Heart right ventricle (tissue), 16 donors: ENCODE measurements around the gene FAM120B. TPM values are rescaled to one million over a fixed set of nuclear protein-coding genes. Genes with fewer than 3 reads are reported as not detected.

Source experiments
- ATAC-seq, 8 donors: fragments of 200-7000 bp; cut with Tn5 transposase; one replicate each; pipeline ENCODE4 v1.9.1; 2020; ENCODE audit warnings: mild to moderate bottlenecking in 8 of 8, moderate library complexity in 8 of 8, moderate number of reproducible peaks in 1 of 8
- DNase-seq, 2 donors: peaks; one replicate each; pipeline ENCODE4 v3.0.0-alpha.2; 2020
- H3K27ac ChIP-seq, 10 donors: fragments of 200-600 bp; sonication (generic) in 2 of 10; one replicate each; pipeline versions ENCODE4 v1.5.0 to v1.8.0; 2020 to 2022; ENCODE audit warnings: mild to moderate bottlenecking in 3 of 10
- H3K27me3 ChIP-seq, 7 donors: fragments of 200-600 bp; one replicate each; pipeline ENCODE4 v1.8.0; 2021 to 2022; ENCODE audit warnings: mild to moderate bottlenecking in 2 of 7
- H3K36me3 ChIP-seq, 9 donors: fragments of 200-600 bp; sonication (generic) in 1 of 9; one replicate each; pipeline versions ENCODE4 v1.5.0 to v1.8.0; 2020 to 2022; ENCODE audit warnings: mild to moderate bottlenecking in 2 of 9
- H3K4me1 ChIP-seq, 9 donors: fragments of 200-600 bp; sonication (generic) in 1 of 9; one replicate each; pipeline versions ENCODE4 v1.5.0 to v1.8.0; 2020 to 2022; ENCODE audit warnings: mild to moderate bottlenecking in 4 of 9
- H3K4me3 ChIP-seq, 10 donors: fragments of 200-600 bp; sonication (generic) in 2 of 10; one replicate each; pipeline versions ENCODE4 v1.5.0 to v1.8.0; 2020 to 2022; ENCODE audit warnings: mild to moderate bottlenecking in 7 of 10, moderate library complexity in 2 of 10
- H3K9me3 ChIP-seq, 11 donors: fragments of 200-600 bp in 10 of 11; sonication (generic) in 2 of 11; one replicate each; pipeline versions ENCODE4 v1.5.0 to v1.8.0; 2013 to 2022; ENCODE audit warnings: mild to moderate bottlenecking in 2 of 11, control low read depth in 1 of 11, moderate library complexity in 1 of 11
- WGBS, 2 donors: extraction: QIAGEN DNeasy Blood & Tissue Kit; methylation state at CpG; one replicate each; pipeline ENCODE4 v1.1.7; 2013; ENCODE audit warnings: inconsistent platforms in 1 of 2; 5-methylcytosine and 5-hydroxymethylcytosine counted together
- intact Hi-C, 10 donors: fragments of 100-400 bp; cut with DNase I; formaldehyde crosslinking; loops; one replicate each; pipeline versions ENCODE4 v1.11.1 to v1.14.2; 2022
- polyA plus RNA-seq, 2 donors: library from polyadenylated mRNA; stranded (reverse); fragments of 200-250 nt; gene quantifications; one replicate each; pipeline ENCODE4 v1.2.3, GENCODE V29; 2013
- total RNA-seq, 10 donors: library from RNA; stranded (reverse); fragmentation: NEBNext Ultra II Directional in 3 of 10; extraction: Animal tissue kit (Norgen Biotek cat#: 25700) in 3 of 10; gene quantifications; one replicate each; pipeline versions ENCODE4 v1.2.1 to v1.2.4, GENCODE V29; 2021 to 2023
- TF ChIP-seq, protein P1 (sequence below), 9 donors: fragments of 200-600 bp; sonication (generic) in 2 of 9; IDR thresholded peaks; one replicate each; pipeline versions ENCODE4 v1.5.0 to v1.8.0; 2021 to 2022; ENCODE audit warnings: antibody characterized with exemption in 9 of 9, mild to moderate bottlenecking in 5 of 9, moderate library complexity in 1 of 9
- donor health status: Arrhythmogenic right ventricular cardiomyopathy.
- donor health status: ischemic (EF 13 %, LVEDD 7.1; RV severe dilation, severe dysfunction).
- donor health status: healthy with polysubstance abuse.
- donor health status: DM: no; HTN: yes; CAD: no.
- donor health status: DM: no; HTN: no; CAD: no.
- donor health status: ischemic (EF 25% LVEDD 6.9; RV normal size, moderate dysfunction).
- donor health status: ischemic (EF 25% LVEDD 5.7; RV mildly dilated, moderate dysfunction).
- donor health status: healthy.
- donor health status: DM: yes; HTN: yes; CAD: no.
- donor health status: Ischemic cardiomyopathy.
- donor health status: ischemic (EF 35%, LVEDD 5.7; RV mildly dilated, moderate dysfunction).
- donor health status: nonischemic (EF 11% LVEDD 7.7; RV severe dilation, severe dysfunction).
- donor health status: DM: yes; HTN: yes; CAD: no.
- donor health status: PGD.
- donor health status: ischemic (EF 29% LVEDD 5.4; RV normal size, mild dysfunction).
- donor health status: nonischemic (EF 23%, LVEDD 6.1; RV moderate dilation, normal function).

Gene FAM120B
- total and polyA plus RNA-seq, 12 donors: 7.7 to 31.0 (median 23.9) TPM

- Histone ChIP-seq H3K27me3 (no peaks in the 10 kb centered on the region), H3K9me3 (no peaks in the 10 kb centered on the region), H3K4me3 (no peak overlapping the region), H3K36me3 (no peaks in the 10 kb centered on the region), H3K4me1 (peaks cover 0 to 4% (median 1%) of the 10 kb centered on the region in 9 donors), H3K27ac (no peak overlapping the region)
- WGBS, 2 donors: 82 to 83% methylated on average over 15 of the region's 15 CpGs
- no peak for DNase-seq
- TF ChIP-seq, protein P1, sequence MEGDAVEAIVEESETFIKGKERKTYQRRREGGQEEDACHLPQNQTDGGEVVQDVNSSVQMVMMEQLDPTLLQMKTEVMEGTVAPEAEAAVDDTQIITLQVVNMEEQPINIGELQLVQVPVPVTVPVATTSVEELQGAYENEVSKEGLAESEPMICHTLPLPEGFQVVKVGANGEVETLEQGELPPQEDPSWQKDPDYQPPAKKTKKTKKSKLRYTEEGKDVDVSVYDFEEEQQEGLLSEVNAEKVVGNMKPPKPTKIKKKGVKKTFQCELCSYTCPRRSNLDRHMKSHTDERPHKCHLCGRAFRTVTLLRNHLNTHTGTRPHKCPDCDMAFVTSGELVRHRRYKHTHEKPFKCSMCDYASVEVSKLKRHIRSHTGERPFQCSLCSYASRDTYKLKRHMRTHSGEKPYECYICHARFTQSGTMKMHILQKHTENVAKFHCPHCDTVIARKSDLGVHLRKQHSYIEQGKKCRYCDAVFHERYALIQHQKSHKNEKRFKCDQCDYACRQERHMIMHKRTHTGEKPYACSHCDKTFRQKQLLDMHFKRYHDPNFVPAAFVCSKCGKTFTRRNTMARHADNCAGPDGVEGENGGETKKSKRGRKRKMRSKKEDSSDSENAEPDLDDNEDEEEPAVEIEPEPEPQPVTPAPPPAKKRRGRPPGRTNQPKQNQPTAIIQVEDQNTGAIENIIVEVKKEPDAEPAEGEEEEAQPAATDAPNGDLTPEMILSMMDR (IDR thresholded peaks at IDR 0.05): no peak
- no peak for ATAC-seq
- intact Hi-C loops: no loop called here
These were observed 138.3 kb downstream of the FAM120B start for GRCh38 chr6:170444811-170445211.

- DNase-seq (no peak), ATAC-seq (peak in 3 of 8 donors; percentile 43 to 70 (median 70))
- TF ChIP-seq, protein P1 (IDR thresholded peaks at IDR 0.05): no peak
- no peaks in the 10 kb centered on the region for H3K9me3 ChIP-seq
- no peaks in the 10 kb centered on the region for H3K36me3 ChIP-seq
- no peaks in the 10 kb centered on the region for H3K4me1 ChIP-seq
- WGBS, 2 donors: 83 to 87% methylated on average over 17 of the region's 17 CpGs
- H3K4me3 ChIP-seq: no peak overlapping the region
- intact Hi-C loops: no loop called here
- no peaks in the 10 kb centered on the region for H3K27me3 ChIP-seq
- no peak overlapping the region for H3K27ac ChIP-seq
These were observed 138.9 kb downstream of the FAM120B start for GRCh38 chr6:170445487-170445886.

GRCh38 chr6:170445971-170446370 lies 139.4 kb downstream of the FAM120B start:
- TF ChIP-seq, protein P1 (IDR thresholded peaks at IDR 0.05): no peak
- no peaks in the 10 kb centered on the region for H3K9me3 ChIP-seq
- no peaks in the 10 kb centered on the region for H3K4me1 ChIP-seq
- intact Hi-C loops: no loop called here
- no peaks in the 10 kb centered on the region for H3K27me3 ChIP-seq
- no peaks in the 10 kb centered on the region for H3K36me3 ChIP-seq
- no peak overlapping the region for H3K27ac ChIP-seq
- 82 to 93% methylated on average over 9 of the region's 9 CpGs for WGBS, 2 donors
- ATAC-seq: no peak
- no peak for DNase-seq
- H3K4me3 ChIP-seq: no peak overlapping the region

DNA sequence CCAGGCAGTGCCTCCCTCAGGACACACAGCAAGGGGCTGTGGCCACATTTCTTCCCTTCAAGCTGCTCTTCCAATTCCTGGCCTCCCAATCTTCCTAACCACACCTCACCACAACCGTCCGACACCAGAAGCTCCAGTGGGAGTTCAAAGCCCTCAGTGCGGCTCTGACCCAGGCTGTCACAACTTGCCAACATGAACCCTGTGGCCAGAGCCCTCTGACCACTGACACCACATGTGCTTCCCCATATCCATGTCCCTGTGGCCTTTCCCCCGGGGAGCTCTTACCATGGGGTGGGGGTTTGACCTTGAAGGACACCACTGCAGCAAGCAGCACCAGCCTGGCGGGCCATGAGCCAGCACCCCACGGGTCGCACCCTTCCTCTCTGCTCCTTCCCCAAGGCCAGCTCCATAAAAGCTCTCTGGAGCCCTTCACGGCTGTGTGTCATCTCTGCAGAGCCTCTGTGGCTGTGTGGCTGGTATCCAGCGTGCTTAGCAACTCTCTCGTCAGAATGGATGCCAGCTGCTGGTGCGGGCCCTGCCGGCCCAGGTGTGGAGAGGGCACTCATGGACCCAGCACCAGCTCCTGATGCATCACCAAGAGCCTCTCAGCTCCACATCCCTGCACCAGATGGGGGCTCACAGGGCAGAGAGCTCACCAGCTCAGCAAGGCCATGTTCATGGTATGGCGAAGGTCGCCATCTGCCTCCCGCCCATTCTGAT lies 140.4 kb downstream of the FAM120B start:
- H3K36me3 ChIP-seq: no peaks in the 10 kb centered on the region
- no peak for ATAC-seq
- no peaks in the 10 kb centered on the region for H3K9me3 ChIP-seq

More for the DNA sequence above, 140.4 kb downstream of the FAM120B start:
- no peak overlapping the region for H3K4me3 ChIP-seq
- H3K27ac ChIP-seq: no peak overlapping the region
- TF ChIP-seq, protein P1 (IDR thresholded peaks at IDR 0.05): no peak
- intact Hi-C loops: no loop called here
- 89 to 94% methylated on average over 15 of the region's 15 CpGs for WGBS, 2 donors
- DNase-seq: peak in 1 of 2 donors; percentile 3
- H3K27me3 ChIP-seq: no peaks in the 10 kb centered on the region
- no peaks in the 10 kb centered on the region for H3K4me1 ChIP-seq
